B cell (primary cell): ENCODE results near the gene DIP2A. TPM values are rescaled to one million over a fixed set of nuclear protein-coding genes. Genes with fewer than 3 reads are reported as not detected.

ENCODE experiments used
- ATAC-seq: fragments of 200-7000 bp; cut with Tn5 transposase; one replicate; pipeline ENCODE4 v1.10.0; 2021; ENCODE audit warnings: low read depth, mild to moderate bottlenecking, moderate number of reproducible peaks, moderate library complexity
- CTCF ChIA-PET: fragments of 350-600 bp; sonication (Branson Sonifier 250); formaldehyde crosslinking; loops from one replicate; lab custom pipeline; 2021; ENCODE audit warnings: antibody characterized with exemption, inconsistent platforms; lab: Charles Lee
- POLR2A ChIA-PET: fragments of 350-600 bp; sonication (Branson Sonifier 250); formaldehyde crosslinking; loops from one replicate; lab custom pipeline; 2021; ENCODE audit warnings: antibody characterized with exemption; lab: Charles Lee
- DNase-seq: peaks from one replicate; pipeline ENCODE4 v3.0.0; 2013
- H2AFZ ChIP-seq: 2 replicates; pipeline ENCODE4 v1.6.1; 2012; ENCODE audit warnings: mild to moderate bottlenecking, low read depth, low read length; ENCODE audit not compliant: insufficient read depth, poor library complexity, severe bottlenecking
- H3K27ac ChIP-seq, 2 donors: 1 replicate in 1 of 2; 2 replicates in 1 of 2; pipeline ENCODE4 v1.5.1; 2012 to 2013; ENCODE audit warnings: low read length in 2 of 2, mild to moderate bottlenecking in 2 of 2, moderate library complexity in 1 of 2
- H3K27me3 ChIP-seq, 4 experiments: fragments of 200-600 bp in 1 of 4; sonication (generic) in 1 of 4; replicated peaks in 1 of 4; 1 replicate in 2 of 4; 2 replicates in 2 of 4; pipeline versions ENCODE4 v1.6.1 to v1.7.0; 2013 to 2016; ENCODE audit warnings: low read length in 3 of 4, mild to moderate bottlenecking in 2 of 4, mixed read lengths in 1 of 4, moderate library complexity in 1 of 4; ENCODE audit not compliant: insufficient read depth in 4 of 4, control insufficient read depth in 3 of 4; ENCODE audit errors: control extremely low read depth in 1 of 4
- H3K36me3 ChIP-seq, 2 experiments: replicated peaks in 1 of 2; 1 replicate in 1 of 2; 2 replicates in 1 of 2; pipeline versions ENCODE4 v1.6.1 to v1.7.1; 2013; ENCODE audit warnings: low read length in 1 of 2; ENCODE audit not compliant: insufficient read depth in 2 of 2, control insufficient read depth in 1 of 2; ENCODE audit errors: control extremely low read depth in 1 of 2, extremely low read depth in 1 of 2
- H3K4me1 ChIP-seq, 2 donors: fragments of 200-600 bp in 1 of 2; sonication (generic) in 1 of 2; 1 replicate in 1 of 2; 2 replicates in 1 of 2; pipeline versions ENCODE4 v1.5.1 to v1.6.1; 2013 to 2017; ENCODE audit warnings: low read length in 2 of 2; ENCODE audit not compliant: control insufficient read depth in 2 of 2, insufficient read depth in 2 of 2
- H3K4me2 ChIP-seq: replicated peaks from 2 replicates; pipeline ENCODE3; 2012; ENCODE audit warnings: mild to moderate bottlenecking, low read depth, low read length; ENCODE audit not compliant: poor library complexity, severe bottlenecking
- H3K4me3 ChIP-seq, 5 experiments: fragments of 200-600 bp in 1 of 5; sonication (generic) in 1 of 5; 1 replicate in 3 of 5; 2 replicates in 2 of 5; pipeline versions ENCODE4 v1.5.1 to v1.7.0; 2011 to 2016; ENCODE audit warnings: low read length in 4 of 5, mild to moderate bottlenecking in 4 of 5, low read depth in 2 of 5, control low read depth in 1 of 5, moderate library complexity in 1 of 5; ENCODE audit not compliant: insufficient read depth in 1 of 5; ENCODE audit errors: control extremely low read depth in 1 of 5, extremely low read depth in 1 of 5
- H3K79me2 ChIP-seq: fragments of 200-600 bp; sonication (generic); one replicate; pipeline ENCODE4 v1.6.0; 2016; ENCODE audit warnings: low read length; ENCODE audit not compliant: control insufficient read depth, insufficient read depth
- H3K9ac ChIP-seq: fragments of 200-600 bp; sonication (generic); 2 replicates; pipeline ENCODE4 v1.6.1; 2017; ENCODE audit warnings: mild to moderate bottlenecking, low read length, moderate library complexity
- H3K9me3 ChIP-seq, 3 donors: one replicate each; pipeline versions ENCODE4 v1.6.1 to v1.7.1; 2013; ENCODE audit warnings: low read length in 2 of 3; ENCODE audit not compliant: control insufficient read depth in 2 of 3, insufficient read depth in 1 of 3; ENCODE audit errors: control extremely low read depth in 1 of 3
- H4K20me1 ChIP-seq: 2 replicates; pipeline ENCODE4 v1.6.0; 2012; ENCODE audit warnings: mild to moderate bottlenecking, low read length; ENCODE audit not compliant: insufficient read depth, control insufficient read depth, poor library complexity, severe bottlenecking
- H3K27ac Mint-ChIP-seq: one replicate; pipeline ENCODE4 v1.8.0; 2021; ENCODE audit warnings: mixed read lengths
- H3K27me3 Mint-ChIP-seq: one replicate; pipeline ENCODE4 v1.8.0; 2021; ENCODE audit warnings: mixed read lengths
- H3K4me1 Mint-ChIP-seq: one replicate; pipeline ENCODE4 v1.8.0; 2021; ENCODE audit warnings: mixed read lengths
- H3K4me3 Mint-ChIP-seq: one replicate; pipeline ENCODE4 v1.8.0; 2021; ENCODE audit warnings: mixed read lengths
- H3K9me3 Mint-ChIP-seq: one replicate; pipeline ENCODE4 v1.8.0; 2022; ENCODE audit warnings: mixed read lengths; ENCODE audit not compliant: insufficient read depth
- EZH2 ChIP-seq: IDR thresholded peaks from 2 replicates; pipeline ENCODE4 v1.6.1; 2012; ENCODE audit warnings: borderline replicate concordance, low read depth, mild to moderate bottlenecking, moderate library complexity, low read length; ENCODE audit not compliant: insufficient read depth, poor library complexity, severe bottlenecking
- whole genome bisulfite sequencing: methylation state at CpG from one replicate; pipeline ENCODE4 v1.1.5; 2013; ENCODE audit warnings: missing lambda C conversion rate; ENCODE audit not compliant: insufficient coverage; 5-methylcytosine and 5-hydroxymethylcytosine counted together
- intact Hi-C: fragments of 100-400 bp; cut with micrococcal nuclease; formaldehyde crosslinking; loops from one replicate; pipeline ENCODE4 v1.10.0; 2022
- polyA plus RNA-seq: library from polyadenylated mRNA; depleted of rRNA; stranded (reverse); fragments of >200 nt; gene quantifications from 2 replicates; pipeline ENCODE4 v1.2.3, GENCODE V29; 2012
- total RNA-seq, 2 donors: library from RNA; stranded (reverse); fragments of 120-200 nt in 1 of 2; gene quantifications; 1 replicate in 1 of 2; 2 replicates in 1 of 2; pipeline versions ENCODE4 v1.2.3 to v1.2.4, GENCODE V29; 2013 to 2022
- TF ChIP-seq, protein P1 (sequence below): fragments of 200-600 bp; IDR thresholded peaks from one replicate; pipeline ENCODE4 v1.8.0; 2022; ENCODE audit warnings: antibody characterized with exemption, mild to moderate bottlenecking

Gene DIP2A
- total and polyA plus RNA-seq, 2 donors (not counting 1 experiment from before 2014, with no cell fraction given), result 40.4 to 59.0 TPM

GRCh38 chr21:46465651-46466050 lies 7.0 kb downstream of the DIP2A start:
- no peak overlapping the region for H3K27ac Mint-ChIP-seq
- Histone ChIP-seq H3K4me3 (no peak overlapping the region), H3K9me3 (no peaks in the 10 kb centered on the region), H3K79me2 (peaks cover 9% of the 10 kb centered on the region), H3K9ac (no peak overlapping the region), H4K20me1 (no peaks in the 10 kb centered on the region), H3K4me2 (no peak overlapping the region), H3K36me3 (peaks cover 2 to 5% of the 10 kb centered on the region in 2 experiments), H2AFZ (no peak overlapping the region), H3K4me1 (no peaks in the 10 kb centered on the region), H3K27me3 (no peaks in the 10 kb centered on the region), H3K27ac (no peak overlapping the region)
- no peak for DNase-seq
- no peak for ATAC-seq
- intact Hi-C loops, result no loop called here
- no peak for TF ChIP-seq EZH2
- TF ChIP-seq, protein P1, sequence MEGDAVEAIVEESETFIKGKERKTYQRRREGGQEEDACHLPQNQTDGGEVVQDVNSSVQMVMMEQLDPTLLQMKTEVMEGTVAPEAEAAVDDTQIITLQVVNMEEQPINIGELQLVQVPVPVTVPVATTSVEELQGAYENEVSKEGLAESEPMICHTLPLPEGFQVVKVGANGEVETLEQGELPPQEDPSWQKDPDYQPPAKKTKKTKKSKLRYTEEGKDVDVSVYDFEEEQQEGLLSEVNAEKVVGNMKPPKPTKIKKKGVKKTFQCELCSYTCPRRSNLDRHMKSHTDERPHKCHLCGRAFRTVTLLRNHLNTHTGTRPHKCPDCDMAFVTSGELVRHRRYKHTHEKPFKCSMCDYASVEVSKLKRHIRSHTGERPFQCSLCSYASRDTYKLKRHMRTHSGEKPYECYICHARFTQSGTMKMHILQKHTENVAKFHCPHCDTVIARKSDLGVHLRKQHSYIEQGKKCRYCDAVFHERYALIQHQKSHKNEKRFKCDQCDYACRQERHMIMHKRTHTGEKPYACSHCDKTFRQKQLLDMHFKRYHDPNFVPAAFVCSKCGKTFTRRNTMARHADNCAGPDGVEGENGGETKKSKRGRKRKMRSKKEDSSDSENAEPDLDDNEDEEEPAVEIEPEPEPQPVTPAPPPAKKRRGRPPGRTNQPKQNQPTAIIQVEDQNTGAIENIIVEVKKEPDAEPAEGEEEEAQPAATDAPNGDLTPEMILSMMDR, result no peak
- no peaks in the 10 kb centered on the region for H3K9me3 Mint-ChIP-seq
- no peak overlapping the region for H3K4me3 Mint-ChIP-seq
- POLR2A ChIA-PET, result no interaction called here
- peaks cover 6% of the 10 kb centered on the region for H3K4me1 Mint-ChIP-seq
- 100% methylated on average over 1 of the region's 3 CpGs for WGBS
- CTCF ChIA-PET, result no interaction called here
- H3K27me3 Mint-ChIP-seq, result no peaks in the 10 kb centered on the region

DNA sequence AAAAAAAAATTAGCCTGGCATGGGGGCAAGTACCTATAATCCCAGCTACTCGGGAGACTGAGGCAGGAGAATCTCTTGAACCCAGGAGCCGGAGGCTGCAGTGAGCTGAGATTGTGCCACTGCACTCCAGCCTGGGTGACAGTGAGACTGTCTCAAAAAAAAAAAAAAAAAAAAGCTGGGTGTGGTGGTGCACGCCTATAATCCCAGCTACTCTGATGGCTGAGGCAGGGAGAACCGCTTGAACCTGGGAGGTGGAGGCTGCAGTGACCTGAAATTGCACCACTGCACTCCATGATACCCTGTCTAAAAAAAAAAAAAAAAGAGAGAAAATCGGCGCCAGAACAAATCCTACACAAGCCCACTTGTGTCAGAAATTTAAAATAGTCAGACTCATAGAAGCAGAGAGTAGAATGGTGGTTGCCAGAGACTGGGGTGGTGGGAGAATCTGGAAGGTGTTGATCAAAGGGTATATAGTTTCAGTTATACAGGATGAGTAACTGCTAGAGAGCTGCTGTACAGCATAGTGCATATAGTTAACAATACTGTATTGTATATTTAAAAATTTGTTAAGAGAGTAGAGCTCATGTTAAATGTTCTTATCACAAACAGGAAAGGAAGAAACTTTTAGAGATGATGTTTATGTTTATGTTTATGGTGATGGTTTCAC lies 9.6 kb downstream of the DIP2A start:
- no peak for ATAC-seq
- POLR2A ChIA-PET, result no interaction called here
- no peak overlapping the region for H3K27ac Mint-ChIP-seq
- H3K9me3 ChIP-seq, result no peaks in the 10 kb centered on the region
- CTCF ChIA-PET, result interaction anchor here (0.7 kb wide), 1 partner anchor 11 kb away, joined by 4 read pairs; no protein-coding TSS in a partner anchor
- 100% methylated on average over 1 of the region's 6 CpGs for WGBS
- no peak overlapping the region for H3K9ac ChIP-seq
- H3K4me3 ChIP-seq, result no peak overlapping the region
- H3K27me3 ChIP-seq, result no peaks in the 10 kb centered on the region
- peaks cover 13% of the 10 kb centered on the region for H3K79me2 ChIP-seq
- H3K4me1 ChIP-seq, result peaks cover 3 to 13% of the 10 kb centered on the region in 2 donors
- no peak for DNase-seq
- intact Hi-C loops, result no loop called here
- no peak overlapping the region for H3K27ac ChIP-seq
- no peaks in the 10 kb centered on the region for H3K9me3 Mint-ChIP-seq
- H3K27me3 Mint-ChIP-seq, result no peaks in the 10 kb centered on the region
- H4K20me1 ChIP-seq, result no peaks in the 10 kb centered on the region
- H2AFZ ChIP-seq, result no peak overlapping the region
- peaks cover 15% of the 10 kb centered on the region for H3K4me1 Mint-ChIP-seq
- H3K4me2 ChIP-seq, result no peak overlapping the region
- TF ChIP-seq, protein P1, result no peak
- no peak for TF ChIP-seq EZH2
- peaks cover 2% of the 10 kb centered on the region in 2 experiments for H3K36me3 ChIP-seq
- no peak overlapping the region for H3K4me3 Mint-ChIP-seq
